Loucy (cell line): ENCODE results near the gene MTHFS.

Source experiments
- CTCF ChIP-seq: fragments of 200-600 bp; sonication (generic); conservative IDR thresholded peaks from 2 replicates; pipeline ENCODE4 v1.5.1; 2014; ENCODE audit warnings: mild to moderate bottlenecking, antibody characterized with exemption, low read length
- EZH2phosphoT487 ChIP-seq: fragments of 200-600 bp; IDR thresholded peaks from 2 replicates; pipeline ENCODE4 v1.6.1; 2018; ENCODE audit warnings: antibody characterized with exemption, mild to moderate bottlenecking, moderate library complexity, borderline replicate concordance

GRCh38 chr15:79812541-79812940 lies 84.3 kb downstream of the MTHFS start:
- TF ChIP-seq CTCF (no peak), EZH2phosphoT487 (no peak)
